HUES64 (cell line): ENCODE measurements around the gene C11orf87.

Experiments
- H3K27ac ChIP-seq: 2 replicates; pipeline ENCODE4 v1.7.0; 2013; ENCODE audit warnings: low read depth, low read length, inconsistent platforms
- H3K27me3 ChIP-seq: 2 replicates; pipeline ENCODE4 v1.6.1; 2013; ENCODE audit warnings: mild to moderate bottlenecking, low read length; ENCODE audit not compliant: insufficient read depth
- H3K36me3 ChIP-seq: 2 replicates; pipeline ENCODE4 v1.6.1; 2013; ENCODE audit warnings: mild to moderate bottlenecking, low read length; ENCODE audit not compliant: insufficient read depth
- H3K4me1 ChIP-seq: 2 replicates; pipeline ENCODE4 v1.6.1; 2013; ENCODE audit warnings: mild to moderate bottlenecking, low read length, moderate library complexity; ENCODE audit not compliant: insufficient read depth
- H3K4me3 ChIP-seq: 2 replicates; pipeline ENCODE4 v1.5.1; 2013; ENCODE audit warnings: mild to moderate bottlenecking, low read length, moderate library complexity
- H3K9ac ChIP-seq: 2 replicates; pipeline ENCODE4 v1.6.1; 2013; ENCODE audit warnings: mild to moderate bottlenecking, low read depth, low read length
- H3K9me3 ChIP-seq: 2 replicates; pipeline ENCODE4 v1.6.1; 2013; ENCODE audit warnings: low read depth, low read length; ENCODE audit not compliant: insufficient read depth
- WGBS: fragments of 150-250, 120-280 bp; methylation state at CpG from one replicate; pipeline ENCODE4 v1.1.7; 2013; ENCODE audit warnings: missing lambda C conversion rate; 5-methylcytosine and 5-hydroxymethylcytosine counted together

C11orf87 gene

GRCh38 chr11:109454857-109455256 lies 32.9 kb downstream of the C11orf87 start:
- Histone ChIP-seq H3K36me3 (no peaks in the 10 kb centered on the region), H3K27ac (no peak overlapping the region), H3K4me3 (no peak overlapping the region), H3K9ac (no peak overlapping the region), H3K27me3 (no peaks in the 10 kb centered on the region), H3K9me3 (no peaks in the 10 kb centered on the region), H3K4me1 (no peaks in the 10 kb centered on the region)
- 82% methylated on average over 1 of the region's 2 CpGs for WGBS
